GM10248 (cell line): ENCODE measurements around the gene USP40.

Experiments used
- CTCF ChIA-PET: fragments of 300-600 bp; sonication (Branson Sonifier 250); formaldehyde crosslinking; extraction: SDS; loops from one replicate; lab custom pipeline; 2021; ENCODE audit warnings: antibody characterized with exemption; lab: Yijun Ruan, JAX
- POLR2A ChIA-PET: fragments of 350-650 bp; sonication (Branson Sonifier 250); formaldehyde crosslinking; extraction: SDS; loops from one replicate; lab custom pipeline; 2020; ENCODE audit warnings: antibody characterized with exemption; lab: Yijun Ruan, JAX
- DNase-seq: peaks from one replicate; pipeline ENCODE4 v3.0.0; 2012; ENCODE audit errors: extremely low spot score
- CTCF ChIP-seq: IDR thresholded peaks from 2 replicates; pipeline ENCODE4 v1.5.1; 2012; ENCODE audit warnings: mild to moderate bottlenecking, low read depth; ENCODE audit errors: extremely low read depth, missing control alignments, control extremely low read depth

Gene USP40

GRCh38 chr2:233501198-233502076 is 65.1 kb downstream of the USP40 start:
- no peak for DNase-seq
- CTCF ChIA-PET = interaction anchor here (1.0 kb wide), 1 partner anchor 47 kb away, joined by 3 read pairs; no protein-coding TSS in a partner anchor
- POLR2A ChIA-PET = no interaction called here
- TF ChIP-seq CTCF = no peak

GRCh38 chr2:233499928-233500327 is 66.7 kb downstream of the USP40 start:
- no peak for DNase-seq
- ChIA-PET CTCF (no interaction called here), POLR2A (no interaction called here)
- no peak for TF ChIP-seq CTCF

GRCh38 chr2:233498126-233498525 is 68.5 kb downstream of the USP40 start:
- TF ChIP-seq CTCF = no peak
- ChIA-PET POLR2A (no interaction called here), CTCF (interaction anchor here (0.9 to 1.9 kb wide), 5 partner anchors 14 to 60 kb away, joined by 3 to 7 read pairs (median 3); no protein-coding TSS in a partner anchor)
- no peak for DNase-seq

GRCh38 chr2:233497692-233498091 is 68.9 kb downstream of the USP40 start:
- TF ChIP-seq CTCF = no peak
- POLR2A ChIA-PET = no interaction called here
- CTCF ChIA-PET = interaction anchor here (0.9 to 1.9 kb wide), 6 partner anchors 9 to 60 kb away, joined by 3 to 7 read pairs (median 3); no protein-coding TSS in a partner anchor
- DNase-seq = no peak

- POLR2A ChIA-PET = no interaction called here
- no peak for TF ChIP-seq CTCF
- CTCF ChIA-PET = interaction anchor here (1.0 to 1.4 kb wide), 3 partner anchors 10 to 28 kb away, joined by 3 to 4 read pairs (median 4); no protein-coding TSS in a partner anchor
- no peak for DNase-seq
Measured at GRCh38 chr2:233495503-233496496, 70.8 kb downstream of the USP40 start.

DNA sequence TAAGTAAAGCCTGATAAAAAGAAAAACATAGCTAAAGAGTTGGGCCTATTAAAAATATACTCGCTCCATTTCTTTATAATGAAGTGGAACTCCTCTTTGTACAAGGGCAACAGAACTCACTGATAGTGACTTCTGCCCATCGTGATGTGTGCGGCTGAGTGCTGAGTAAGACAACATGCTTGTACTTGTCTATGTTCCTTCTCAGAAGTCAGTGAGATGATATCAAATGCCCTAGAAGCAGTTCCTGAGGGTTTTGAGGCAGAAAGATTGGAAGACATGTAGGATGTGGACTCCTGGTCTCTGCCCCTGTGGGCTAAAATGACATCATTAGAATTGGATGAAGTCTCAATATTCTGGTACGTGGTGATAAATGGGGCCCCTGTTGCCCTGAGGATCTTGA is 73.8 kb downstream of the USP40 start:
- no peak for TF ChIP-seq CTCF
- ChIA-PET POLR2A (no interaction called here), CTCF (no interaction called here)
- no peak for DNase-seq
